GM19193 (cell line): ENCODE data around the gene ARL6IP1.

Experiments
- POLR2A ChIP-seq: IDR thresholded peaks from 4 replicates; pipeline ENCODE4 v1.6.1; 2011; ENCODE audit not compliant: insufficient read depth, insufficient read length; ENCODE audit errors: extremely low read depth

ARL6IP1 gene

GRCh38 chr16:18801145-18801972 lies at the start of gene ARL6IP1:
ARL6IP1 (minus strand) TSS chr16:18801549; CDS start chr16:18801466, 83 bp downstream.
- TF ChIP-seq POLR2A: peak; percentile 99

- no peak for TF ChIP-seq POLR2A
These were observed 45.1 kb upstream of the ARL6IP1 start for GRCh38 chr16:18846416-18846815.

DNA sequence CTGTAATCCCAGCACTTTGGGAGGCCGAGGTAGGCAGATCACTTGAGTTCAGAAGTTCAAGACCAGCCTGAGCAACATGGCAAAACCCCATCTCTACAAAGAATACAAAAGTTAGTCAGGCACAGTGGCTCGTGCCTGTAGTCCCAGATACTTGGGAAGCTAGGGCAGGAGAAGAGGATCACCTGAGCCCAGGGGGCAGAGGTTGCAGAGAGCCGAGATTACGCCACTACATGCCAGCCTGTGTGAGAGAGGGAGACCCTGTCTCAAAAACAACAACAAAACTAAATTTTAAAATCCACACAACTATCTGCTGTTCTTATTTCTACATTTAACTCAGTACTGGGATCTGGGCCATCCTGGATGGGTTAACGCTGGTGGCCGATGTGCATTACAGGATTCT lies 41.2 kb upstream of the ARL6IP1 start:
- no peak for TF ChIP-seq POLR2A

DNA sequence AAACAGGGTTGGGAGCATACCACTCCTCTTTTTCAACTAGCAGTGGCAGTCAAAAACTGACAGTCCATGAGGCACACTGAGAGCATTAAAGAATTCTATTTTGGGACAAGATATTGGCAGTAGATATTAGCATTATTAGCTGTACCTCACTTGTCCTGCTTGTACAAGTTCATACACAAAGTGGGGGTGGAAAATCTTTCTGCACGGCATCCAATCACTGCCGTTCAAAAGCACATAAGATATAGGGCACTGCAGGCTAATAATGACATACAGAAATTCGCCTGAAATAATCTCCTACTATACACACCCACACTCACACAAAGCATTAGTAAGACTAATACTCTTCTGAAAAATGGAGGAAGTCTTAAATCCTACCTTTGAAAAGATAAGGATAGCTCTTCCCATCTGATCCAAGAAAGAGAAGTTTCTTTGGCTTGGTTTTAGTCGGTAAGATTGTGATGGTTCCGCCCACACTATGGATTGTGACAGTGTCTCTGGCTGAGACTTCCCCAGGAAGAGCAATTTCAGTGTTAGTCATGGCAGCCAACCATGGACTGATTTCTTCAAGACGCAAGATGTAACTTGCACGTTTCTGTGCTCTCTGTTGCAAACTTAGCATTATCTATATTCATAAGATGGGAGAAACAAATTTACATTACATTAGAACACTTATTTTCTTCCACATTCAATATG lies 40.6 kb upstream of the ARL6IP1 start:
- TF ChIP-seq POLR2A: no peak

DNA sequence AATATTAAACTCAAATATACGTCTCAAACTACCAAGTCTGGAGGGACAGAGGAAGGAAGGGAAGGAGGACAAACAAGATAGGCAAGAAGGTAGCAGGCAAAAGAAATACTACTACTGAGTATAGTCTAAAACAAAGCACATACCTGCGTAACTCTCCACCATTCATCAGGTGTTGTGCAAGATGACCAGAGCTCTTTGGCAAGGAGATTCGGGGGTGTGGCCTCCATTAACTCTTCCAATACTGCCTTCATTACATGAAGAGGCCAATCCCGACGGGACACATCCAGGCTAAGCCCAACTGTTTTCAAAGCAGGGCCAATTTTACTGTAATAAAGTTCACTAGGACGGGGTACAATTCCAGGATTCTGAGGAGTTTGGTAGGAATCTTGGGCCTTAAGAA lies 38.2 kb upstream of the ARL6IP1 start:
- no peak for TF ChIP-seq POLR2A

DNA sequence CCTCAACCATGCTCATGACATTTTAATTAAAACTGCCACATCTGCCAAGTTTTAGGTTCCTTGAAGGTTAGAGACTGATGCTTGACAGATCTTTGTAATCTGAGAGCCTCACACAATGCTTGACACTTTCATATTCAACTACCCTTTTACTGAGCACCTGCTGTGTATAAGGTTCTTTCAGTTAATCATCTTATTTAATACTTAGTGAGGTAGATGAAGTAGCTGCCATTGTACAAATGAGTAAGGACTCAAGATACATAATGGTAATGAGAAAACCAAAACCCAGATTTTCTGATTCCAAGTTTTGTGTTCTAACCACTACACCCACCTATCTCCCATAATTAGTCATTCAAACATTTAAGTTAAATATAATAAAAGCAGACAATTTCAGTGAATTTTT lies 35.4 kb upstream of the ARL6IP1 start:
- TF ChIP-seq POLR2A: no peak

DNA sequence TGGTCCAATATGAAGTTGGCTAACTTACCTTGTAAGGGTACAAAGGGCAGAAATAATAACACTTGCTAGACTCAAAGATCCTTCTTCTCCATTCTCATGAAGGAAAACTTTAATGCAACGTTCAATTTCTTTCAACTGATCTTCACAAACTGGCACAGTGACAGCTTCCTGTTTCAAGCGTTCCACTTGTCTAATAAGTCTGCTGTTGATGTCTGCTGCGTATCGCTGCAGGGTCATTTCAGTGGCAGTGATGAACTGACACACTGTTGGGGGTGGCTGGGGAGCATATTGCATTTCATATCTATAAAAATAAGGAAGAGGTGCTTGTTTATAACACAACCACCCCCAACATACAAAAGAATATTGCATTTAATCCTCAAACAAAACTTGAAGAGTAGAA lies 33.5 kb upstream of the ARL6IP1 start:
- no peak for TF ChIP-seq POLR2A

DNA sequence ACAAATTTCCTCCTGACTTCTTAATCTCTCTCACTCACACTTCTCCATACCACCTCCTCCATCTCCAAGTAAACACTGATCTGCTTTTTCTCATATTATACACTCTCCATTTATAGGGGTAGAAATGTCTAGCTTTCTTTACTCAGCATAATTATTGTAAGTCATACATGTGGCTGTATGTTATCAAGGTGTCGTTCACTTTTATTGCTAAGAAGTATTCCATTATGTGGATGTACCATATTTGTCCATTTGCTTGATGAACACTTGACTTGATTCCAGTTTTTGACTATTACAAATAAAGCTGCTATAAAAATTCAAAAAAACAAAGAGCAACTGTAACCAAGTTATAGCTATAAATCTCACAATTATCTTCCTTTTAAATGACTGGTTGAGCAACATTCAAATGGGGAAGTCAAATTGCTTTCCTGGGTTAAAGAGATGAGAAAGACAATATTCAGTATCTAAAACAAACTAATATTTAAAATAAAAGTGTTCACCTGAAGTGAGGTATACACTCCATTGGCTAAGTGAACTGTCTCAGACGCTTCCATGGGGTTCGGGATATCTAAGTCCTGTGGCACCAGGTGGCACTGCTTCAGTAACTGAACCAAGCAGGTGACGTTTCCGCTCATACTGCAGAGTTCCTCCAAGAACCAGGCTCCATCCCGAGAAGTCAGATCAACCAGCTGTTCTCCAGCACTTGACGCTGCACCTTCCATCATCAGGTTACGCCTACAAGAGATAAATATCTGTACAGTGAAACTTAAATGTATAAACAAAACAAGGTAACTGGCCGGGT lies 32.6 kb upstream of the ARL6IP1 start:
- TF ChIP-seq POLR2A: no peak

GRCh38 chr16:18832613-18833012 lies 31.3 kb upstream of the ARL6IP1 start:
- no peak for TF ChIP-seq POLR2A

GRCh38 chr16:18832006-18832405 lies 30.7 kb upstream of the ARL6IP1 start:
- TF ChIP-seq POLR2A: no peak

- no peak for TF ChIP-seq POLR2A
These were observed 27.9 kb upstream of the ARL6IP1 start for GRCh38 chr16:18829251-18829650.

GRCh38 chr16:18827890-18828289 lies 26.5 kb upstream of the ARL6IP1 start:
- no peak for TF ChIP-seq POLR2A

DNA sequence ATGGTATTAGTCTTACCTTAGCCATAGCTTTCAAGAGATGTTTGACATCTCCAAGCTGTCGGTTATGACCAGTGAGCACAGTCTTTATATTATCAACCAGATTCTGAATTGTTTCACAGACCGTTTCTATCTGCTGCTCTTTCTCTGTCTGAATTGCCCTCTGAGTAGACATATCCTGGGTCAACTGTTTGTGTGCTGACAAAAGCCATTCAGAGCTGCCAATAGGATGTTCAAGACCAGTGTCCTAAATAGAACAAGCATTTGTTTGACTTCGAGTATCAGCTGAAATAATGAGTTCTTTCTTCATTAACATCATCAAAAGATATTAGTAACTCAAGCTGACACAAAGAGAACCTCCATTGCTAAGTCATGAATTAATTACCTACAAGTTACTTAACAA lies 14.9 kb upstream of the ARL6IP1 start:
- TF ChIP-seq POLR2A: no peak

DNA sequence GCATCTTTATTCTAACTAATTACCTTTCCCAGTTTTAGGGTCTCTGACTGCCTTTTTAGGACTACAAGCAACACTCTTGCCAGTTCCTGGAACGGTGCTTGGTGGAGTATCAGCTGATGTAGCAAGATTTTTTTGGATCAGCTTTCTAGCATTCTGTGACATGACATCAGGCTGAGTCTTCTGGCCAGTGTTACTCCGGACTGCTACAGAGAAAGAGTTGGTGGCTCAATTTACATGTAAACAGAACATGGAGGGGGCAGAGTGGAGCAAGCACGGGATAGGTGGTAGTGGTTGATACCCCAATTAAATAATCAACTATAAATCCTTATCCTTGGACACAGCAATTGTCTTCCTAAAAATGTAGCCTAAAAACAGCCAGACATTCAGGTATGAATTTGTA lies 10.6 kb upstream of the ARL6IP1 start:
- TF ChIP-seq POLR2A: no peak

- TF ChIP-seq POLR2A: no peak
These were observed 7.8 kb upstream of the ARL6IP1 start for GRCh38 chr16:18809165-18809564.
